ENCODE measurements around the gene PTPRCAP.

Gene PTPRCAP

DNA sequence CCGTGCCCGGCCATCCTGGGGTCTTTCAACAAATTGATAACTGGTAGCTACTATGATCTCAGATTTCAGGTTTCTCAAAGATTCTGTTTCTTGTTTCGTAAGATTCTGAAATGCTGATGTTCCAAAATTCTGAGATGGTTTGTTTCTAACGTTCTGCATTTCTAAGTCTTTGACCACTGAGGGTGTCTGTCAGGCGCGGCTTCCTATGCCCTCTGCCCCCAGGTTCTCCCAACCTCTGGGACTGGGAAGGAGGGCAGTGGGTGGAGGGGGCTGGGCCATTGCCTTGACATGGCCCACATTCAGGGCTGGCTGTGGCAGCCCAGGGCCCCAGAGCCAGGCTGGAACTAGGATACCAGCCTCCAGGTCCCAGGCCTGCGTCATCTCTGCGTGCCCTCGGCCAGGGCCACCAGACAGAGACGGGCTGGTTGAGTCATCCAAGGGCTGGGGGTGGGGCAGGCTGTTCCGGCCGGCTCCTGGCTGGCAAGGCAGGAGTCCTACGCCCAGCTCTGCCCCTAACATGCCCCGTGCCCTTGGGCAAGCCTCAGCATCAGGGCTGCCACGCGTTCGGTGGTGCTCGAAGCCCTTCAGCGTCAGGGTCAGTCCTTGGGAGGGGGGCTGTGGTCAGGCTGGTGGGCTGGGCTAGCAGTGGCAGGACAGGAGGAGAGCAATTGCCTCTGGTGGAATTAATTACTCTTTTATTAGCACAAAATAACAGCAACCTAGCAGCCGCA lies 26.4 kb upstream of the PTPRCAP start:
- TF ChIP-seq TAF1 (IDR thresholded peaks at IDR 0.05; ENCODE audit: borderline replicate concordance, insufficient read depth, low read length) = no peak
- TF ChIP-seq FOXP2 (optimal IDR thresholded peaks at IDR 0.05; ENCODE audit: borderline replicate concordance, extremely low read depth, extremely low read length, insufficient read depth) = peak; percentile 63
- TF ChIP-seq, protein P1, sequence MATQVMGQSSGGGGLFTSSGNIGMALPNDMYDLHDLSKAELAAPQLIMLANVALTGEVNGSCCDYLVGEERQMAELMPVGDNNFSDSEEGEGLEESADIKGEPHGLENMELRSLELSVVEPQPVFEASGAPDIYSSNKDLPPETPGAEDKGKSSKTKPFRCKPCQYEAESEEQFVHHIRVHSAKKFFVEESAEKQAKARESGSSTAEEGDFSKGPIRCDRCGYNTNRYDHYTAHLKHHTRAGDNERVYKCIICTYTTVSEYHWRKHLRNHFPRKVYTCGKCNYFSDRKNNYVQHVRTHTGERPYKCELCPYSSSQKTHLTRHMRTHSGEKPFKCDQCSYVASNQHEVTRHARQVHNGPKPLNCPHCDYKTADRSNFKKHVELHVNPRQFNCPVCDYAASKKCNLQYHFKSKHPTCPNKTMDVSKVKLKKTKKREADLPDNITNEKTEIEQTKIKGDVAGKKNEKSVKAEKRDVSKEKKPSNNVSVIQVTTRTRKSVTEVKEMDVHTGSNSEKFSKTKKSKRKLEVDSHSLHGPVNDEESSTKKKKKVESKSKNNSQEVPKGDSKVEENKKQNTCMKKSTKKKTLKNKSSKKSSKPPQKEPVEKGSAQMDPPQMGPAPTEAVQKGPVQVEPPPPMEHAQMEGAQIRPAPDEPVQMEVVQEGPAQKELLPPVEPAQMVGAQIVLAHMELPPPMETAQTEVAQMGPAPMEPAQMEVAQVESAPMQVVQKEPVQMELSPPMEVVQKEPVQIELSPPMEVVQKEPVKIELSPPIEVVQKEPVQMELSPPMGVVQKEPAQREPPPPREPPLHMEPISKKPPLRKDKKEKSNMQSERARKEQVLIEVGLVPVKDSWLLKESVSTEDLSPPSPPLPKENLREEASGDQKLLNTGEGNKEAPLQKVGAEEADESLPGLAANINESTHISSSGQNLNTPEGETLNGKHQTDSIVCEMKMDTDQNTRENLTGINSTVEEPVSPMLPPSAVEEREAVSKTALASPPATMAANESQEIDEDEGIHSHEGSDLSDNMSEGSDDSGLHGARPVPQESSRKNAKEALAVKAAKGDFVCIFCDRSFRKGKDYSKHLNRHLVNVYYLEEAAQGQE (IDR thresholded peaks at IDR 0.05; ENCODE audit: insufficient read depth in 1 of 2, low read depth in 2 of 2, low read length in 2 of 2) = no peak
- no peak for TF ChIP-seq SIN3A (IDR thresholded peaks at IDR 0.05; ENCODE audit: borderline replicate concordance, insufficient read depth, low read length)
- TF ChIP-seq POLR2AphosphoS5 (IDR thresholded peaks at IDR 0.05; ENCODE audit: low read depth, low read length) = no peak

DNA sequence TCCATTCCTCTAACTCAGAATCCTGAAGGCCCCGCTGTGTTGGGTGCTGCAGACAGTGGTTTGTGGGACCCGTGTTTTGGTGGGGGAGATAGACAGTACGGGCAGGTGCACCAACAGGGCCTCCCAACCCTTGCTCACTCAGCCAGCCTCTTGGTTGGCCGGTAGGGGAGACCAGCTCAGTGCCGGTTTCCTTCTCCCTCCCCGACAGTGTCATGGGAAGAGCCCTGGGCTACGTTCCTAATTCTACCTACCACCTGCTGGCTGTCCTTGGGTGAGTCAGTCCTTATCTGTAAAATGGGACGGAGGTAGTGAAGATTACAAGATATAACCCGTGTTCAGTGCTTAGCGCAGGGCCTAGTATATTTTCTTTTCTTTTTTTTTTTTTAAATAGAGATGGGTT lies 25.7 kb upstream of the PTPRCAP start:
- TF ChIP-seq POLR2AphosphoS5 (IDR thresholded peaks at IDR 0.05; ENCODE audit: low read depth, low read length) (no peak), FOXP2 (optimal IDR thresholded peaks at IDR 0.05; ENCODE audit: borderline replicate concordance, extremely low read depth, extremely low read length, insufficient read depth) (no peak), SIN3A (IDR thresholded peaks at IDR 0.05; ENCODE audit: borderline replicate concordance, insufficient read depth, low read length) (no peak), TAF1 (IDR thresholded peaks at IDR 0.05; ENCODE audit: borderline replicate concordance, insufficient read depth, low read length) (no peak)
- TF ChIP-seq, protein P1 (IDR thresholded peaks at IDR 0.05; ENCODE audit: insufficient read depth in 1 of 2, low read depth in 2 of 2, low read length in 2 of 2) = no peak

DNA sequence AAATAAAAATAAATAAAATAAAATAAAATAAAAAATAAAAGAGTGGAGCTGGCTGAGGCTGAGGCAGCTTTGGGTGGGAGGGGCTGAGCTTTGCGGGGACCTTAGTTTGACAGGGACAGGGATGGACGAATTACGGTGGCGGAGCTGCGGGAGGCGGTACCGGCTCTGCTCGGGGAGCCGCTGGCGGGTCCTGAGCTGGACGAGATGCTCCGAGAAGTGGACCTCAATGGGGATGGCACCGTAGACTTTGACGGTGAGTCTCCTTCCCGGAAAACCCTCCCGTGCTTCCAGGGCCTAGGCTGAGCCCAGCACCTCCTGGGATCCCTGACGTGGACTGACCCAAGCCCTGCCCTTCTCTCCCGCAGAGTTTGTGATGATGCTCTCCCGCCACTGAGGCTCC lies 20.8 kb upstream of the PTPRCAP start:
- TF ChIP-seq, protein P1 (IDR thresholded peaks at IDR 0.05; ENCODE audit: insufficient read depth in 1 of 2, low read depth in 2 of 2, low read length in 2 of 2) = no peak

DNA sequence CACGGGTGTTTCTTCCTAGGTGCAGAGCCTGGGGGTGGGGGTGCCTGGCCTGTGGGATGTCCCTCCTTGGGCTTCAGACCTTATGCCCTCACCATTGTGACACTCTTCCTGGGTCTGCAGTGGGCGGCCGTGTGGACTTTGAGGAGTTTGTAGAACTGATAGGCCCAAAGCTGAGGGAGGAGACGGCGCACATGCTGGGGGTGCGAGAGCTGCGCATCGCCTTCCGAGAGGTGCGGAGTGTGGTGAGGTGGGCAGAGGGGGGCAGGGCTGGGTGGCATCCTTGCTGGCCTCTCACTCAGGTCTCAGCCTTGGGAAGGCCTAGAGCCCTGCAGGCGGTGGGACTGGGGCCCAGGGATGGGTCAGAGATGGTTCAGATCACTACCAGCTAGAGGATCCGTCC lies 20.0 kb upstream of the PTPRCAP start:
- no peak for TF ChIP-seq FOXP2 (optimal IDR thresholded peaks at IDR 0.05; ENCODE audit: borderline replicate concordance, extremely low read depth, extremely low read length, insufficient read depth)
- no peak for TF ChIP-seq SIN3A (IDR thresholded peaks at IDR 0.05; ENCODE audit: borderline replicate concordance, insufficient read depth, low read length)
- TF ChIP-seq, protein P1 (IDR thresholded peaks at IDR 0.05; ENCODE audit: insufficient read depth in 1 of 2, low read depth in 2 of 2, low read length in 2 of 2) = no peak
- TF ChIP-seq TAF1 (IDR thresholded peaks at IDR 0.05; ENCODE audit: borderline replicate concordance, insufficient read depth, low read length) = no peak
- no peak for TF ChIP-seq POLR2AphosphoS5 (IDR thresholded peaks at IDR 0.05; ENCODE audit: low read depth, low read length)
